Stimulated activated CD4-positive, alpha-beta T cell treated with anti-CD3 and anti-CD28 coated beads, Interleukin-4, amount 100 ng/mL, for 48 hours (primary cell): ENCODE data around the gene ENTPD5.
"Not testable (repeated sequence)": the region's sequence is repeated elsewhere in the genome, so short reads cannot be mapped to it uniquely, and the experiment has no call there.

Experiments used
- DNase-seq, 2 donors: peaks; one replicate each; pipeline ENCODE4 v3.0.0-alpha.2; 2020; ENCODE audit warnings: low read depth in 2 of 2

The ENTPD5 gene

DNA sequence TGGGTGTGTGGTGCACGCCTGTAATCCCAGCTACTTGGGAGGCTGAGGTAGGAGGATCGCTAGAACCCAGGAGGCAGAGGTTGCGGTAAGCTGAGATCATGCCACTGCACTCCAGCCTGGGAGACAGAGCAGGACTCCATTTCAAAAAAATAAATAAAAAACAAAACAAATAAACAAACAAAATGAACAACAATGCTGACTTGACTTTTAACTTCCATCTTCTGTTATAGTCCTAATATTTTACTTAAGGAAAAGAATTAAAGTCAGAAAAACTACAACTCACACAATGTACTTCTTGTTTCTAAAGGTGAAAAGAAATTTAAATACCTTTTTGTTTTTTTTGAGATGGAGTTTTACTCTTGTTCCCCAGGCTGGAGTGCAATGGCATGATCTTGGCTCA is 13.4 kb downstream of the ENTPD5 start:
- not testable (repeated sequence) for DNase-seq

DNA sequence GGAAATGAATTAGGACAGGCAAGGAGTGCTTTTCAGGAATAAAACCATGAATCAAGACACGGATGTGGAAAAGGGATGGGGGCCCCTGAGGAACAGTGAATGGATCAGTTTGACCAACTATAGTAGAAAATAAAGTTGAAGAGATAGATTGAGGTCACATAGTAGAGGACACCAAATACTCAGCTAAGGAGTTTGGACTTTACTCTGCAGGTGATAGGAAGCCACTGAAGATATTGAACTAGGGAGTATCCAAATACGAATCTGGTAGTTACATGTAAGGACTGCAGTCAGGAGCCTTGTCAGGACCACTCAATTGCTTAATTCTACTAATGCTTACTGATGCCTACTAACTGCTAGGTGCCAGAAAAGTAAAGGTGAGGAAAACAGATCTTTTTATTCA is 20.4 kb downstream of the ENTPD5 start:
- no peak for DNase-seq

DNA sequence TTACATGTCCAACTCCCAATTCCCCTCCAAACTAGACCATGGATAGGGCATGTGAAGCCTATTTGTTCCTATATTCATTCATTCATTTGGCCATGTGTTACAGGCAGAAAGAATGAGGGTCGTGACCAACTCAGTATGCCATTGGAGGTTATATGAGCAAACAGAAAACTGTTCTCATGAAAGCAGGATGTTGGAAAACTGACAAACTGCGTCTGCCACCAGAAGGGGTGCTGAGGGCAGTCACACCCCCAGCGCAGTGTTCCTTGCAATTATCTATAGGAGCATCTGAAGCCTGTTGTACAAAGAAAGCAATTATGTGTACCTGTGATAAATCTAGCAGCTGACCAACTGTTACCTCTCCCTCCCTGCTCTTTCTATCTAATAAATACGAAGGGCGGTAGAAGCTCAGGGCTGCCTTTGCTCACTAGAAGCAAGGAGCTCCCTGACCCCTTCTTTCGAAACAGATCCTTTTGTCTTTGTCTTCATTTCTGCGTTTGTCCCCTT is 21.1 kb downstream of the ENTPD5 start:
- DNase-seq, result no peak

DNA sequence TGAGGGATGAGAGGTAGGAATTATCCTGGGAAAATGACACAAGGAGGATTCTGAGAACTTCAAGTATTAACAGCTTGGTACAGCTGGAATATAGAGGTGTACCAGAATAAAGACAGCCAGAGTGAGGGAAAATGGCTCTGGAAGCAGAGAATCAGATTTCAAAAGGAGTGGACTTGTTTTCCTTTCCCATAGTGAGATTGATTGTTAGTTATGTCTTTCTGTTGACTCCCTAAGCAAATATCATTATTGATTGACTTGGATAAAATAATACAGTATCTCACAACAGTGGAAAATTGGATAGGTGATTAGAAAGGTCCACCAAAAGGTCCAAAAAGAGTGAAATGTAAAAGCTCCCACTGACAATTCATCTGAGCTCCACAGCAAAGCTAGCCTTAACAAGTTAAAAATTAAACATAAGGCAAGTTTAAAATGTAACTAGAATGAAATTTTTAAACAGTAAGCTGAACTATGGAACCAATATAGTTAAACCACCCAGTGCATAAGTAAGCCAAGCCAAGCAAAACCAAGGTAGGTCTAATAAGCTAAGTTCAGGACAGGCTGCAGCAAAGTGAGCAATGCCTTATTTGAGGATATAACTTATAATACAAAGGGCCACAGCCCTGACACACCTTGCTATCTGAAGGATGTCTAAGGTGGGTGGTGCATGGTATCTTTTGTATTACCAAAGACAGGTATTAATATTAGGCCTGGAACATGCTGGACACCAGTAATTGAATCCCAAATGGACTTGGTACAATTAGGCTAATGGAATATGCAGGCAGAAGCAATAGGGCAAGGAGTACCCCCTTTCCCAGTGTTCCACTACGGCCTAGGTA is 21.8 kb downstream of the ENTPD5 start:
- no peak for DNase-seq

DNA sequence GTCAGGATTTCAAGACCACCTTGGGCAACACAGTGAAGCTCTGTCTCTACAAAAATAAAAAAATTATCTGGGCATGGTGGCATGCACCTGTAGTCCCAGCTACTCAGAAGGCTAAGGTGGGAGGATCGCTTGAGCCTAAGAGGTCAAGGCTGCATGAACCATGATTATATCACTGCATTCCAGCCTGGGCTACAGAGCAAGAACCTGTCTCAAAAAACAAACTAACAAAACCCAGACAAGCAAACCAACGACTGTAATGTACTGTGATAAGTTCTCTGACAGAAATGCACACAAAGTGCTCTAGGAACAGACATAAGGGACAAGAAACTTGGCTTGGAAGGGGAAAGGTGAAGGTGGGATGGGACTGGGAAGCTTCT is 22.4 kb downstream of the ENTPD5 start:
- DNase-seq, result no peak

DNA sequence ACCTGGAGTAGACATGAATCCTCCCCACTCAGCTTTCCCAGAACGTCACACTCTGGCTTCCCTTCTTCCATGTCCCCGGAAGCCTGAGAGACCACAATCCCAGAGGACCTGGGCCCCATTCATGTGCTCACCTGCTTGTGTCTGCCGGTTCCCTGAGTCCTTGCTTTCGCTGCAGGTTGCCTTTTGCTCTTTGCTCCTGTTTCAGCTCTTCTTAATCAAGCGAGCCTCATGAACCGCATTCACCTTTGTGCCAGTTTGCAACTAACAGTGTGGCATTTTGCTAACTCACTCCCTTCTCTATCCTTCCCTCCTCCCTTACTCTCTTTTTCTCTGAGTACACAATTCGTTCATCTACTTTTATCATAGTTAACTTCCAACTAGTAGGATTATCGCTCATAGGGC is 23.1 kb downstream of the ENTPD5 start:
- DNase-seq, result no peak

DNA sequence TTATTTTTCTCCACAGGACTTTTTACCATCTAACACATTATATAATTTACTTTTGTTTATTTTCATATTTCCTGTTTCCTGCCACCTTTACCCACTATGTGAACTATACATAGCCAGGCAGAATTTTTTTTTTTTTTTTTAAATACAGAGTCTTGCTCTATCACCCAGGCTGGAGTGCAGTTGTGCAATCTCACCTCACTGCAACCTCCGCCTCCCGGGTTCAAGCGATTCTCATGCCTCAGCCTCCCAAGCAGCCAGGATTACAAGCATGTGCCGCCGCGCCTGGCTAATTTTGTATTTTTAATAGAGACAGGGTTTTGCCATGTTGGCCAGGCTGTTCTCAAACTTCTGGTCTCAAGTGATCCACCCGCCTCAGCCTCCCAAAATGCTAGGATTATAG is 24.2 kb downstream of the ENTPD5 start:
- DNase-seq, result not testable (repeated sequence)

DNA sequence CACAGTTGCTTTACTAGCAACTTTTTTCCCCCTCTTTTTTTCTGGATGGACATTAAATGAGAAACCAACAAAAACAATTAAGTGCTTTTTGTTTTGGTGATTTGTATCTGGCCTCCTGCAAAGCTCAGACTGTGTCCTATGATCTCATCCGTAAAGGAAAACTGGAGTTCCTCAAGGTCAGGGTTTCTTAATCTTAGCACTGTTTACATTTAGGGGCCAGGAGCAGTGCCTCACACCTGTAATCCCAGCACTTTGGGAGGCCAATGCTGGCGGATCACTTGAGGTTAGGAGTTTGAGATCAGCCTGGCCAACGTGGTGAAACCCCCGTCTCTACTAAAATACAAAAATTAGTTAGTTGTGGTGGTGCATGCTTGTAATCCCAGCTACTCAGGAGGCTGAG is 28.0 kb downstream of the ENTPD5 start:
- DNase-seq, result no peak

DNA sequence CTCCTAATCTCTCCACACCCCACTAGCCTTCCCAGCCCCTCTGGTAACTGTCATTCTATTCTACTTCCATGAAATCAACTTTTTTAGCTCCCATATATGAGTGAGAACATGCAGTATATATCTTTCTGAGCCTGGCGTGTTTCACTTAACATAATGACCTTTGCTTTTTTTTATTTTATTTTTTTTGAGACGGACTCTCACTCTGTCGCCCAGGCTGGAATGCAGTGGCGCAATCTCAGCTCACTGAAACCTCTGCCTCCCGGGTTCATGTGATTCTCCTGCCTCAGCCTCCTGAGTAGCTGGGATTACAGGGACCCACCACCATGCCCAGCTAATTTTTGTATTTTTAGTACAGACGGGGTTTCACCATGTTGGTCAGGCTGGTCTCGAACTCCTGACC is 30.4 kb downstream of the ENTPD5 start:
- DNase-seq, result not testable (repeated sequence)

DNA sequence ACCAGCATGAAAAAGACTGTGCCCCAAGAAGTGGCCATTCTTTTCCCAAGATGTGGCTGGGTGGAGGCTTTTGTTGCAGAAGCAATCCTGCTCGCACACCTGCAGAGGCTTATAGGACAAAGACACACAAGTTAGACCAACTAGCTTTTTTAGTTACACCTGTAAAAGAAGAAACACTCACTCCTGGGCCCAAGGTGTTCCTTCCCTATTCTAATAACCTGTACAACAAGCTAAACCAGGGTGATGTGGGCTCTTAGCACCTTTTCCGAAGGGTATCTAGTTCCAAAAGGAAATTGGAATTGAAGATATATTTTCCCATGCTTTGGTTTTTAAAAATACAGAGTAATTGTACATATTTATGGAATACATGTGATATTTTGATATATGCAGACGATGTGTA is 31.0 kb downstream of the ENTPD5 start:
- DNase-seq, result no peak

DNA sequence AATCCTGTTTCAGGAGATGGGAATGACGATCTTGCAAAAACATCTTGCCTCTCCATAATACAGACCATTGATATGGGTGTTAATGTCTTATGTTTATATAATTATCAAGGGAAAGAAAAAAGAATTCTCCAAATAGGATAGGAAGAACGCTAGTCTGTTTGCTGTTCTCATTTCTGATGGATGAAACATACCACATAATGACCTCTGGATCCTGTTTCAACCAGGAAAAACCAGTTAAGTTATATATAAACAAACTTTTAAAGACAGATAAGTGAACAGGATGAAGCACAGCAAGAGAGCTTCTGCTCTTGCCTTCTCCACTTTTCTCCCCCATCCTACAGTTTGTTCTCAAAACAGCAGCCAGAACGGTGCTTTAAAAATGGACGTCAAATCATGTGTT is 41.2 kb downstream of the ENTPD5 start:
- no peak for DNase-seq

DNA sequence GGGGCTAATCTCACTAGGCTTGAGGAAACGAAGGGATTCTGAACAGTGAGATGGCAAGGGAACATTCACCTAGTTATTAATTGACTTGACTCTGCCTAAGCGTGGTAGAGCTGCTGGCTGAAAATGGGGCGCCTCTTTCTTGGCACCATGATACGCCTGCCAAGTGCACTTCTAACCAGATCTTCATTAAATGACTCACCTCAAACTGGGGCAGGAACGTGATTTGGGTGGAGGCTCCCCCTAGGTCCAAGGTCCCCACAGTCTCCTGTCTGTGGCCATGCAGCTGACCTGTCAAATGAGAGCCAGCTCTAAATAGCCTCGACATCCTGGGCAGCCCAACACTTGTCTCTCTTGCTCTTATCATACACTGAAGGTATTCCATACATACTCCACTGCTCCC is 43.0 kb downstream of the ENTPD5 start:
- DNase-seq, result no peak

DNA sequence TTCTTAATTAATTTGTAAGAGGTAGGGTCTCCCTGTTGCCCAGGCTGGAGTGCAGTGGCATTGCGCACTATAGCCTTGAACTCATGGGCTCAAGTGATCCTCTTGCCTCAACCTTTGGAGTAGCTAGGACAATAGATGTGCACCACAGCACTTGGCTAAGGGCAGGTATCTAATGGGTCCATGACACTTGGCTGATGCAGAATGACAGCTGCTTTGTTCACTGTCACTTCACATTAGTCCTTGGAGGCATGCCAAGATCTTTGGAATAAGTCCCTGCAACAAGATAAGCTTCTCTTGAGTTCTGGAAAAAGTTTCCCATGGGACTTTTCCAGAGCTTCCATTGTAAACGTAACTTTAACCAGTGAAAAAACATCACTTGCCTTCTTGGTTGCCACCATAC is 45.6 kb downstream of the ENTPD5 start:
- DNase-seq, result no peak

DNA sequence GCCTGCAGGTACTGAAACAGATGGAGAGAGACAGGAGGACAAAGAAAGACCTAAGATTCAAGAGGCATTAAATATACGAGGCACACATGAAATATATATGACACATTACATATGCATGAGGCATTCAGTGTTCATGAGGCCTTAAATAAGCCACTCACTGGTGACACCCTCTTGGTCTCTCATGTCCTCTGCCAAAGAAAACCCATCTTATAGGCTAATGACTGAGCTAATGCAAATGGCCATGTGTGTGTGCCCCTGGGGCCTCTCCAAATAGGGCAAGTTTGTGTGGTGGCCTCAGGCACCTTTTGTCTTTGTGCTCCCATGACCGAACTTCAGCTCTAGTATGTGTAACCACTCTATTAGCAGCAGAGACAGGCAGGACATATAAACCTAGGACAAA is 50.2 kb downstream of the ENTPD5 start:
- DNase-seq, result no peak

DNA sequence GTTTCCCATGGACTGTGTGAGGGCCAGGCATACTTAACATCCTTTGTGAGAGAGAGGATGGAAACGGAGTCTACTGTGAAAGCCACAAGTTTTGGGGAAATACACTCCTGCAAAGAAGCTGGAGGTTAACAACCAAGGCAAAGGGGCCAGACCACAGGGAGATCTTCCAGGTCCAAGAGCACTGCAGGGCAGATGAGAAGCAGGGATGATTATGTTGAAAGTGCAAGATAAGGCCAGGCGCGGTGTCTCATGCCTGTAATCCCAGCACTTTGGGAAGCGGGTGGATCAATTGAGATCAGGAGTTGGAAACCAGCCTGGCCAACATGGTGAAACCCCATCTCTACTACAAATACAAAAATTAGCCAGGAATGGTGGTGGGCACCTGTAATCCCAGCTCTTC is 53.9 kb downstream of the ENTPD5 start:
- DNase-seq, result no peak

DNA sequence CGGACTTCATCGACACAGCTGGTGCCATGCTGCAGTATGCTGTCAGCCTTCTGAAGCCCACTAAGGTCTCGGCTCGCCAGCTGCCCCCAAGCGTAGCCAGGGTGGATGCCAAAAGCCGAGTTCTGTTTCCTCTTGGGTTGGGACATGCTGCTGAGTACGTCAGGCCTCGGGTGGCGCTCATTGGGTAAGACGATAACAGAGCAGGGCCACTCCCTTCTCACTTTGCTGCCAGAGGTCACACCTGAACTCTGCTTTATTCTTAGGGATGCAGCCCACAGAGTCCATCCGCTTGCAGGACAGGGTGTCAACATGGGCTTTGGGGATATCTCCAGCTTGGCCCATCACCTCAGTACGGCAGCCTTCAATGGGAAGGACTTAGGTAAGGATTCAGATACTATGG is 57.9 kb downstream of the ENTPD5 start:
- DNase-seq, result no peak

DNA sequence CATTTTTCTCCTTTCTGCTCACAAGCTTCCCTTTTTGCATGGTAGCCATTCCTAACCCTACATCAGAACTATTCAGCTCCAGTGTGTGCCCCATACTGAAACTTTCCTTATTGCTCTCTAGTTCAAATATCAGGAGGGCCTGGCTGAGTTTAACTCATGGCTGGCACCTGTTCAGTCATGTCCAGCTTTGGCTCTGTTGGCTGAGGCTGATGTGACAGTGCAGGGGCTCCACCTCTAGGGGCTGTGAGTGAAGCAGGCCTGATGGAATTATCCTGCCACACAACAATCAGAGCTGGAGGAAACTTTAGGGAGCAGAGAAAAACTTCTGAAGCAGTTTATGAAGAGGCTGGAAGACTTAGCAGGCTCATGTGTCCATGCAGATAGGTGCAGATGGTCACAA is 60.5 kb downstream of the ENTPD5 start:
- DNase-seq, result no peak

DNA sequence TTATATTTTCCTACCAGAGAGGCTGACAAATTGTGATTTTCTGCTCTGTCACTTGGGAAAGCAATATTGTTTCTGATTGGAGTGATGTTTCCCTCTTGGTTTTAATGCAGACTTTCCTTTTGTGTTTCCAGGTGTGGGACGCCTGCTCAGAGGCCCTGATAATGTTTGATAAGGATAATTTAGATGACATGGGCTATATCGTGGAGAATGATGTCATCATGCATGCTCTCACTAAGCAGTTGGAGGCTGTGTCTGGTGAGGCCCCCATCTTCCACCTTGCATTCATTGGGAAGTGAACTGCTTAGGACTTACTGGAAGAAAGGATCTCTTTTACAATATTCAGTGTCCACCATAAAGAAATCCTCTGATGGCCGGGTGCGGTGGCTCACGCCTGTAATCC is 63.4 kb downstream of the ENTPD5 start:
- DNase-seq, result no peak

DNA sequence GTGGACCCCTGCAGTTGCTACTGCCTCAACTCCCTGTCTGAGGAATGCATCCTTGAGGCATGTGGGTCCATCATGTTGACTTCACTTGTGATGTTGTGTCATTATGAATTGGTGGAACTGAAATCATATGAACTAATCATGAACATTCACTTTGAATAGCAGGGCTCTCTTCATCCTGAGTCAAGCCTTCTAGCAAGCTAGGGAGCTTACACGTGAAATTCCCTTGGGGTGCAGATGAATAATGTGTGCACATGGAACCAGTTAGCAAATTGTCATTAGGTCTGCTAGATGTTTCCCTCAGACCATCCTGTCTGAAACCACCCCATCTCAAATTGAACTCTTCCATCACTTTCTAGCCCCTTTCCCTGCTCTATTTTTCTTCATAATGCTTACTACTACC is 65.4 kb downstream of the ENTPD5 start:
- no peak for DNase-seq

DNA sequence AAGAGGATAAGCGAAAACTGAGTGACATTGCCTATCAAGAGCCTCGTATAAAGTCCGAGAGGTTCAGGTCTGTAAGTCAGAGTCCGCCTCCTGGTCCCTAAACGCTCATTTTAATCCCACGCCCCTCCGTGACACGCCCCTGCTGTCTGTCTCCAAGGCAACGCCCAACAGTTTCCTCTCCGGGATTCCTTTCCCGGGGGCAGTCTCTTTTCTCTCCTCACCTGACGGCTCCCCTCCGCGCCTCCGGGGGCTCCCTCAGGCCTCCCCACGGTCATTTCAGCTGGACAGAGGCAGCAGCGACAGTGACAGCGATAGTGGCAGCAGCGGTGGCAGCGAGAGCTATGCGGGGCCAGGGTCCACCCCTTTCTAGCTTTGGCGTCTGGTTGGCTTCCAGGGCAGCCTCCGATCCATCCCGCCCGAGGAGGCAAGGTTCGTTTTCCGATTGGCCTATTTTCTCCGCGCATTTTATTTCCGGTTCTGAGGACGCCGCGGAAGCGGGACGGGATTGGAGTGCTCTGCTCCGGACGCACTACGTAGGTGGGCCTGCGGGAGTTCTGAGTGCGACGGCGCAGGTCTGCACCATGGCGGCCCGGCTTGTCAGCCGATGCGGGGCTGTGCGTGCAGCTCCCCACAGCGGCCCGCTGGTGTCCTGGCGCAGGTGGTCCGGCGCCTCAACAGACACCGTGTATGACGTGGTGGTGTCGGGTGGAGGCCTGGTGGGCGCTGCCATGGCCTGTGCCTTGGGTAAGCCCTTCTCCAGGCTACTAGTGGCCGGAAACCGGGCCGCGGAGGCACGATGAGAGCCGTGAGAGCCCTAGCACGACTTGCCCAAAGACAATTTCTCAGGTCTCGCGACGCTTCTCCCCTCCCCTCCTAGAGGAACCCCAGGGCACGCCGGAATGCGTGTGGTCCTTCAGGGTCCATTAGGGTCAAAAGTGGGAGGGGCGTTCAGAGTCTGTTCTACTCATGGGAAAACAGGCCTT is 69.0 kb downstream of the ENTPD5 start, which contains the start of the genes COQ6 and FAM161B:
COQ6 (plus strand) TSS at position 551 of the 983 bp plus-strand sequence; CDS start at position 582, 31 bp downstream.
FAM161B (minus strand) TSS at position 343 of the 983 bp plus-strand sequence; CDS start at position 275, 68 bp downstream.
- peak; percentile 81 to 90 for DNase-seq

DNA sequence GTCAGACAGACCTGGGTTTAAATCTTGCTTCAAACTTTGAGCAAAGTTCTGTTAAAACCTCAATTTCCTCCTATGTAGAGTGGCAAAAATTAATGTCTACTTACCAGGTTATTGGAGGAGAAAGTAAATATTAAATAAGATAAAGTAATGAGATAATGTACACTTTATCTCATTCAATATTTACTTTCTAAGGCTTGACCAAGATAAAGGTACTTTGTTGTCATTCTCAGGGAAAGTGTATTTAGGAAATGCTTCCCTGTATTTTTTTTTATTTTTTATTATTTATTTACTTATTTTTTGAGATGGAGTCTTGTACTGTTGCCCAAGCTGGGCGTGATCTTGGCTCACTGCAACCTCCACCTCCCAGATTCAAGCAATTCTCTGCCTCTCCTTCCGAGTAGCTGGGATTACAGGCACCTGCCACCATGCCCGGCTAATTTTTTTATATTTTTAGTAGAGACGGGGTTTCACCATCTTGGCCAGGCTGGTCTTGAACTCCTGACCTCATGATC is 73.9 kb downstream of the ENTPD5 start:
- DNase-seq, result no peak
